ENCODE measurements around the gene SPDYE2.
"Not testable (repeated sequence)": the region's sequence is repeated elsewhere in the genome, so short reads cannot be mapped to it uniquely, and the experiment has no call there.

SPDYE2 gene

DNA sequence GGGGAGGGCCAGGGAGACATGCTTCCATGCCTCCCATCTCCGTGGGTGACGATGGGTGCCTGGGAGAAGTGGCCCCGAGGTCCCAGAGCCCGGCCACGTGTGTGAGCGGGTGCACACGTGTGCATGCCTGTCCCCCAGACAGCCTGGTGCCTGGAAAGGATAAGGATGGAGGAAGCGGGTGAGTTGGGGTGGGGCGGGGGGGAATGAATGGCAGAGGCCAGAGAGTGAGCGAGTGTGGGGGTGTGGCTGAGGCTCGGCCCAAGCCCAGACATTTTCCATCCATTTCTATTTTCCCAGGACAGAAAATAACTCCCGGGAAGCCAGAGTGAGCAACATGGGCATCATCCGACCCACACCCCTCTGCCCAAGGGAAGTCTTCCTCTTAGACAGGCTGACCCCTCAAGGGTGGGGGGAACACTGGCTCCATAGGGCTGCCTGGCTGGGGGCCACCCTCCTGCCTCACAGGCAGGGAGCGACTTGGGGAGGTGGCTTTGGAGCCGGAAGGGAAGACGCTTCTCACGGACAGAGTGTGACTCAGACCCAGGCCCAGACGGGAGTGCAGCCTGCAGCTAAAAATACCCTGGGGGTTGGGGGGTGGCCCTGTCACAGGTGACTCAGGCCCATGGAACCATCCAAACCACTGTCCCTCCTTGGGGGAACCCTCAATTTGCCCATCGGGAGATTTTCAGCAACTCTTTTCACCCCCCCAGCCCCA is 53.6 kb downstream of the SPDYE2 start:
- DNase-seq: not testable (repeated sequence)

DNA sequence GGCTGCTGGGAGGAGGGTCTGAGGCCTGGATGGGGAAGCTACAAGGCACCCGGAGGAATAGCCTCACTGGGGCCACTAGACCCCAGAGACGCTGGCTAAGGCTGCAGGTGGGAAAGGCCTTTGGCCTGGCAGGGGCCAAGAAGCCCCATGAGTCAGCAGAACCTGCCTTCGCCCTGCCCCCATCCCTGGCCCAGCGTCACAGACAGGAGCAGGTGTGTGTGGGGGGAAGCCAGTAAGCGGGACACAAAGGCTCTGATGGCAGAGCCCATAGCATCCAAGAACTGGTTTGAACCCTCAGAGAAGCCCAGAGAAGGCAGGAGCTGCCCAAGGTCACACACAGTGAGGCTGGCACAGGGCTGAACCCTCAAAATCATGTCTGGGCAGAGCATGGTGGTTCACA is 55.8 kb downstream of the SPDYE2 start:
- DNase-seq: not testable (repeated sequence)

DNA sequence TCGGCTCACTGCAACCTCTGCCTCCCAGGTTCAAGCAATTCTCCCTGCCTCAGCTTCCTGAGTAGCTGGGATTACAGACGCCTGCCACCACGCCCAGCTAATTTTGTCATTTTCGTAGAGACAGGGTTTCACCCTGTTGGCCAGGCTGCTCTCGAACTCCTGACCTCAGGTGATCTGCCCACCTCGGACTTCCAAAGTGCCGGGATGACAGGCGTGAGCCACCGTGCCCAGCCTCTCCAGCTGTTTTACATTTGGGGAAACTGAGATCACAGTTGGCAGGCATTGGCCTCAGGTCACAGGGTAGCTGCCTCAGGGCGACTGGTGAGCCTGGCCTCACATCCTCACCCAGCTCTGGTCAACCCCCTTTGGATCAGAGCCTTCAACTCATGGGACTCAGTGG is 58.7 kb downstream of the SPDYE2 start:
- DNase-seq: not testable (repeated sequence)

DNA sequence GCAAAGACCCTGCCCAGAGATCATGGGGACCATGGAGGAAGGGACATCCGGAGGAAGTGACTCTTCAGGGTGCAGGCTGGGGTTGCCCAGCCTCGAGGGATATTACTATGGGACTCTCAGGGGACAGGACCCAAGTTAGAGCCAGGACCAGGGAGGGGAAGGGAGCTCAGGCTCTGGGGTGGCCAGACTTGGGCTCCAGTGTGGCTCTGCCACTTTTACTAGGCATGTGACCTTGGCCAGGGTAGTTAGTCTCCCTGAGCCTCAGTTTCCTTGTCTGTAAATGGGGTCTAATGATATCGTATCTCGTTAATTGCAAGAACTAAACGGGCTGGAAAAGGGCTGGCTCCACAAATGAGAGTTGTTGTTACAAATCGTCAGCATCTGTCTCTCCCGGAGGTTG is 59.4 kb downstream of the SPDYE2 start:
- DNase-seq: not testable (repeated sequence)

- not testable (repeated sequence) for DNase-seq
These were observed 60.1 kb downstream of the SPDYE2 start for GRCh38 chr7:102611013-102611674.

GRCh38 chr7:102611675-102612325 is 60.8 kb downstream of the SPDYE2 start:
- not testable (repeated sequence) for DNase-seq
